ENCODE results near the gene NEIL1.
"Not testable (repeated sequence)": the region's sequence is repeated elsewhere in the genome, so short reads cannot be mapped to it uniquely, and the experiment has no call there.

Gene NEIL1

DNA sequence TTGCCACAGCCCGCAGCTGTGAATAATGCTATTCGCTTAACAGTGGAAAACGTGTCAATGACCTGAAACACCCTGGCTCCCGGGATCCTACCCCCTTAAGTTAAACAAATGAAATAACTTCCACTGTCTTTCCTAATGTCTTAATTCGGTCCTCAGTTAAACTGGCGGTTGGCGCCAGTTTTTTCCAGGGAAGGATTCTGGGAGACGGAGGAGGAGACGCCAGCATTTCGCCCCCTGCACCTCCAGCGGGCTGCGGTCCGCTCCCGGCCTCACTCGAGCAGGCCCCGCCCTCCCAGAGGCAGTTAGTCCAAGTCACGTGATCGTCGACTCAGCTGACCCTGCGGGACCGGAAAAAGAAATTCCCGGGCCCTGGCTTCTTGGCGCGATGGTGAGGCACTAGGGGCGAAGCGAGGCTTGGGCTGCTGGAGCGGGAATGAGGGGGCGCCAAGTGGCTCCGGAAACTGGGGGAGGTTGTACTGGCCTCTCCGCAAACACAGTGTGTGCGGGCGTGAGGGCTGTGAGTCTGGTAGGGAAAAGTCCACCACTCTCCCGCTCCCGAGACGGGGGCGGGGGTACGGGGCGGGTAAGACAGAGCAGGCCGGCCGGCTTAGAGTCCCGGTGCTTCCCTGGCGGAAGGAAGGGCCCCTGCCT is 11.0 kb upstream of the NEIL1 start, which contains the start of gene COMMD4:
COMMD4 (plus strand) TSS at position 359 of the 651 bp plus-strand sequence; CDS start at position 386, 27 bp downstream.
- TF ChIP-seq, protein P1, sequence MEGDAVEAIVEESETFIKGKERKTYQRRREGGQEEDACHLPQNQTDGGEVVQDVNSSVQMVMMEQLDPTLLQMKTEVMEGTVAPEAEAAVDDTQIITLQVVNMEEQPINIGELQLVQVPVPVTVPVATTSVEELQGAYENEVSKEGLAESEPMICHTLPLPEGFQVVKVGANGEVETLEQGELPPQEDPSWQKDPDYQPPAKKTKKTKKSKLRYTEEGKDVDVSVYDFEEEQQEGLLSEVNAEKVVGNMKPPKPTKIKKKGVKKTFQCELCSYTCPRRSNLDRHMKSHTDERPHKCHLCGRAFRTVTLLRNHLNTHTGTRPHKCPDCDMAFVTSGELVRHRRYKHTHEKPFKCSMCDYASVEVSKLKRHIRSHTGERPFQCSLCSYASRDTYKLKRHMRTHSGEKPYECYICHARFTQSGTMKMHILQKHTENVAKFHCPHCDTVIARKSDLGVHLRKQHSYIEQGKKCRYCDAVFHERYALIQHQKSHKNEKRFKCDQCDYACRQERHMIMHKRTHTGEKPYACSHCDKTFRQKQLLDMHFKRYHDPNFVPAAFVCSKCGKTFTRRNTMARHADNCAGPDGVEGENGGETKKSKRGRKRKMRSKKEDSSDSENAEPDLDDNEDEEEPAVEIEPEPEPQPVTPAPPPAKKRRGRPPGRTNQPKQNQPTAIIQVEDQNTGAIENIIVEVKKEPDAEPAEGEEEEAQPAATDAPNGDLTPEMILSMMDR (IDR thresholded peaks at IDR 0.05; ENCODE audit: control insufficient read depth, extremely low read depth, insufficient read depth): no peak
- peak; percentile 85 for DNase-seq (ENCODE audit: low read depth)
- peak within 1 kb of the TSS; percentile 95 for H3K4me3 ChIP-seq (ENCODE audit: low read depth, low read length)

DNA sequence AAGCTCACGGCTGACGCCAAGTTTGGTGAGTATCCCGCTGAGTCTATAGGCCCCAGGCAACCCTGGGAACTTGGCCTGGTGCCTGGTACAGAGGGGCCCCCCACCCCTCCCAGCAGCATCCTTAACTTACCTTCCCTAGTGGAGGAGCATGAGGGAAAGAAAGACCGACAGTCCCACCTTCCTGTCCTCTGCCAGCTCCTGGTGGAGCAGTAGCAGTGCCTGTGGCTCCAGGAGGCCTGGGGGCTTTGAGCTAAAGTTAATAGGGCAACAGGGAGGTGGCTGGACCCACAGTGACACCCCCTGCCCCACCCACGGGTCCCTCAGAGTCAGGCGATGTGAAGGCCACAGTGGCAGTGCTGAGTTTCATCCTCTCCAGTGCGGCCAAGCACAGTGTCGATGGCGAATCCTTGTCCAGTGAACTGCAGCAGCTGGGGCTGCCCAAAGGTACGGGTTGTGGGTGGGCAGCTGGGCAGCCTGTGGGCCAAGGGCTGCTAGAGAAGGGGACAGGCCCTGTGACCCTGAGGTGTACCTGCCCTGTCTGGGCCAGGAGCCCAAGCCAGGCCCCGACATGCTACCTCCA is 8.1 kb upstream of the NEIL1 start:
- TF ChIP-seq, protein P1 (IDR thresholded peaks at IDR 0.05; ENCODE audit: control insufficient read depth, extremely low read depth, insufficient read depth): no peak
- H3K4me3 ChIP-seq (ENCODE audit: low read depth, low read length): no peak overlapping the region
- no peak for DNase-seq (ENCODE audit: low read depth)

DNA sequence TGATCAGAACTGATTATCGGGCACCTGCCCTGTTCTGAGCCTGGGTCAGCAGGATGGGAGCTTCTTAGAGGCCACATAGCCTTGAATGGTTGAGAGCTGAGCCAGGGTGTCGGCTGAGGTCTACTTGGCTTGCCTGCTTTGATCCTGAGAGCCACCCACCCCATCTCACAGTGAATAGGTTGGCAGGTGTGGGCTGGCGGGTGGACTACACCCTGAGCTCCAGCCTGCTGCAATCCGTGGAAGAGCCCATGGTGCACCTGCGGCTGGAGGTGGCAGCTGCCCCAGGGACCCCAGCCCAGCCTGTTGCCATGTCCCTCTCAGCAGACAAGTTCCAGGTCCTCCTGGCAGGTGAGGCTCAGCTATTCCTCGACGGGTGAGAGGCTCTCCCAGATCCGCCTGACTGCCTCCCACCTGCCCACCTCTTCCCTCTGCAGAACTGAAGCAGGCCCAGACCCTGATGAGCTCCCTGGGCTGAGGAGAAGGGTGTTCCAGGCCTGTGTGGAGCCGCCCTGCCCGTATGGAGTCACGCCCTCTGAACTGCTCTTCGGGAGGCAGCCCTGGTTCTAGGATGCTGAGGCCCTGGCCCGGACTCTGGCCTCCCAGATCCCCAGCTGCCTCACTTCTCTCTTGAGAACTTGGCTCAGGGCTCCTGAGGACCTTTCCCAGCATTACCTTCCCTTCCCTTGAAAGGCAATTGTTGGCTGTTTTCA is 7.2 kb upstream of the NEIL1 start:
- no peak overlapping the region for H3K4me3 ChIP-seq (ENCODE audit: low read depth, low read length)
- TF ChIP-seq, protein P1 (IDR thresholded peaks at IDR 0.05; ENCODE audit: control insufficient read depth, extremely low read depth, insufficient read depth): no peak
- no peak for DNase-seq (ENCODE audit: low read depth)

DNA sequence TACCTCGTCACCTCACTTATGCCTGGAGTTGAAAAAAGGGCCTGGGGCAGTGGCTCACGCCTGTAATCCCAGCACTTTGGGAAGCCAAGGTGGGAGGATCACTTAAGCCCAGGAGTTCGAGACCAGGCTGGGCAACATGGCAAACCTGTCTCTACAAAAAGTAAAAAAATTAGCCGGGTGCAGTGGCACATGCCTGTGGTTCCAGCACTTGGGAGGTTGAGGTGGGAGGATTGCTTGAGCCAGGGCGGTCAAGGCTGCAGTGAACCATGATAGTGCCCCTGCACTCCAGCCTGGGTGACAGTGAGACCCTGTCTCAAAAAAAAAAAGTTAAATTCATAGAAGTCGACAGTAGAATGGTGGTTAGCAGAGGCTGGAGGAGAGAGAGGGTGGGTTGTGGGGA is 4.6 kb upstream of the NEIL1 start:
- no peak overlapping the region for H3K4me3 ChIP-seq (ENCODE audit: low read depth, low read length)
- TF ChIP-seq, protein P1 (IDR thresholded peaks at IDR 0.05; ENCODE audit: control insufficient read depth, extremely low read depth, insufficient read depth): no peak

DNA sequence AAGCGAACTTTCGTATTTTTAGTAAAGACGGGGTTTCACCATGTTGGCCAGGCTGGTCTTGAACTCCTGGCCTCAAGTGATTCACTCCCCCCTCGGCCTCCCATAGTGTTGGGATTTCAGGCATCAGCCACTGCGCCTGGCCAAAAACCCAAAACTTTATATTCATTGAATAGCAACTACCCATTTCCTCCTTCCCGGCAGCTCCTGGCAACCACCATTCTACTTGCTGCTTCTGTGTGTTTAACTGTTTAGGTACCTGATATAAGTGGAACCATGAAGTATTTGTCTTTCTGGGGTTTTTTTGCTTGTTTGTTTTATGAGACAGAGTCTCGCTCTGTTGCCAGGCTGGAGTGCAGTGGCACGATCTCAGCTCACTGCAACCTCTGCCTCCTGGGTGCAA is 2.9 kb upstream of the NEIL1 start:
- not testable (repeated sequence) for H3K4me3 ChIP-seq (ENCODE audit: low read depth, low read length); DNase-seq (ENCODE audit: low read depth)

More for the DNA sequence above, 4.6 kb upstream of the NEIL1 start:
- no peak for DNase-seq (ENCODE audit: low read depth)

DNA sequence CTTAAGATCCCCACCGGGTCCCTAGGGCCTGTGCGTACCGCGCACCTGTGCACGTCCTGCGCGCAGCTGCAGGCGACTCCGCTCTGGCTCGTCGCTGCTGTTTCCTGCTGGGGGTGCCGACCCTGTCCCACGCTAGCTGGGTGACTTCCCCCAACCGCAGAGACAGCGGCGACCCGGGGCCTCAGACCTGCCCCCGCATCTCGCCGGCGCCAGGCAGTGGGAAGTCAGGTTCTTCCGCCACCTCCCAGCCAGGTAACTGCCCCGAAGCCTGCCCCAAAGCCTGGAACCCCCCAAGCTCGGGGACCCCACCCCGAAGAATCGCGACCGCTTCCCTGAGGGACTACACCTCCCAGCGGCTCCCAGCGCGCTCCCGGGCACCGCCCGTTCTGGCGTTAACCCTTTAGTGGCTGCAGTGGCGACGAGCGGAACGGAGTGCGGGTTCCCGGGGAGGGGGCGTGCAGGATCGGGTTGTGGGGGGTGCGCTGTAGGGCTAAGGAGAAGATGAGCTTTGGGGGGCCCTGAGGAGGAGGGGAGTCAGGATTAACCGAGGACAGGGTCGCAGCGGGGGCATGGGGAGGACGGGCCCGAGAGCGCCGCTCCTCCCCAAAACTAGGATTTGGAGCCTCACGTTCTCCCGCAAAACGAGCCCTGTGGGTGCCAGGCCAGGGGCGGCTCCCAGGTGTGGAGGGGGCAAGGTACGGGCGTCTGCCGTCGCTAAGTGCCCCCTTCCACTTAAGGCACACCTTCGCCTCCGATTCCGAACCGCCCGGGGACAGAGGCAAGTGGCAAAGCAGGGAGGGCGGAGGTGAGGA is 589 bp downstream of the NEIL1 start:
- no peak for DNase-seq (ENCODE audit: low read depth)
- H3K4me3 ChIP-seq (ENCODE audit: low read depth, low read length): peak overlapping the region; percentile 82
- TF ChIP-seq, protein P1 (IDR thresholded peaks at IDR 0.05; ENCODE audit: control insufficient read depth, extremely low read depth, insufficient read depth): no peak

Measured in LNCaP clone FGC (cell line).